ENCODE data around the gene RABGEF1.

DNA sequence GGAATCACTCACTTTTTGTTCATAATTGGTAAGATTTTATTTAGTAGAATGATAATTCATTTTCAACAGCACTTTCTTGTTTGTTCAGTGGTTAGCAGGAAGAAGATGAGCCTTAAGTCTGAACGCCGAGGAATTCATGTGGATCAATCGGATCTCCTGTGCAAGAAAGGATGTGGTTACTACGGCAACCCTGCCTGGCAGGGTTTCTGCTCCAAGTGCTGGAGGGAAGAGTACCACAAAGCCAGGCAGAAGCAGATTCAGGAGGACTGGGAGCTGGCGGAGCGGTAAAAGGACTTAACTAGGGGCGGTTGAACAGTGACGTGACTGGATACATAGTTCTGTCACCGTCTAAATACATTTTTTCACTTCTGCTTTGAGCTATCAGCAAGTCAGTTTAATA, 31.3 kb downstream of the RABGEF1 start:
- TF ChIP-seq EZH2 (IDR thresholded peaks at IDR 0.05; ENCODE audit: borderline replicate concordance, low read depth, low read length, severe bottlenecking) (no peak), CTCF (IDR thresholded peaks at IDR 0.05; ENCODE audit: borderline replicate concordance, extremely low read depth, low read length, poor library complexity, severe bottlenecking) (no peak)
